GM23248 (cell line): ENCODE data around the gene ODC1.

Source experiments
- EZH2 ChIP-seq: fragments of 200-600 bp; sonication (generic); IDR thresholded peaks from 2 replicates; pipeline ENCODE4 v1.6.1; 2018; ENCODE audit warnings: antibody characterized with exemption, mild to moderate bottlenecking; ENCODE audit not compliant: insufficient read depth, poor library complexity, severe bottlenecking
- EZH2phosphoT487 ChIP-seq: fragments of 200-600 bp; sonication (generic); IDR thresholded peaks from 2 replicates; pipeline ENCODE4 v1.6.1; 2018; ENCODE audit warnings: antibody characterized with exemption, moderate library complexity, mild to moderate bottlenecking, low read depth; ENCODE audit not compliant: insufficient read depth

GRCh38 chr2:10395893-10396292 lies 52.2 kb downstream of the ODC1 start:
- TF ChIP-seq EZH2phosphoT487, result no peak
- no peak for TF ChIP-seq EZH2
